MCF 10A (cell line): Measurements from ENCODE around the gene FNIP1. TPM values are rescaled to one million over a fixed set of nuclear protein-coding genes. Genes with fewer than 3 reads are reported as not detected.
"Not testable (repeated sequence)": the region's sequence is repeated elsewhere in the genome, so short reads cannot be mapped to it uniquely, and the experiment has no call there.

Experiments
- BruUV-seq: library from RNA; stranded (reverse); fragments of 400-500 nt; replicated peaks from 2 replicates; lab custom pipeline; 2021; lab: Mats Ljungman, UMichigan
- CTCF ChIA-PET: fragments of 300-600 bp; sonication (Branson Sonifier 250); formaldehyde crosslinking; extraction: SDS; loops from one replicate; lab custom pipeline; 2021; ENCODE audit warnings: antibody characterized with exemption, inconsistent platforms; lab: Yijun Ruan, JAX
- POLR2A ChIA-PET: fragments of 300-600, 350-650 bp; sonication (Branson Sonifier 250); formaldehyde crosslinking; extraction: SDS; loops from one replicate; lab custom pipeline; 2020; ENCODE audit warnings: antibody characterized with exemption, inconsistent platforms; lab: Yijun Ruan, JAX
- DNase-seq: peaks from one replicate; pipeline ENCODE4 v3.0.0-alpha.2; 2018; ENCODE audit not compliant: unreplicated experiment
- H3K27ac Mint-ChIP-seq: one replicate; pipeline ENCODE4 v1.8.0; 2022; ENCODE audit warnings: mild to moderate bottlenecking, low read depth, mixed read lengths; ENCODE audit not compliant: unreplicated experiment
- H3K27me3 Mint-ChIP-seq: one replicate; pipeline ENCODE4 v1.8.0; 2022; ENCODE audit warnings: mixed read lengths; ENCODE audit not compliant: insufficient read depth, unreplicated experiment
- H3K36me3 Mint-ChIP-seq: one replicate; pipeline ENCODE4 v1.8.0; 2022; ENCODE audit warnings: mild to moderate bottlenecking, moderate library complexity, mixed read lengths; ENCODE audit not compliant: insufficient read depth, unreplicated experiment
- H3K4me1 Mint-ChIP-seq: one replicate; pipeline ENCODE4 v1.8.0; 2022; ENCODE audit warnings: mixed read lengths; ENCODE audit not compliant: insufficient read depth, unreplicated experiment
- H3K4me3 Mint-ChIP-seq: one replicate; pipeline ENCODE4 v1.8.0; 2022; ENCODE audit warnings: mild to moderate bottlenecking, moderate library complexity, mixed read lengths; ENCODE audit not compliant: unreplicated experiment
- H3K9me3 Mint-ChIP-seq: one replicate; pipeline ENCODE4 v1.8.0; 2022; ENCODE audit warnings: mixed read lengths; ENCODE audit not compliant: unreplicated experiment
- CTCF ChIP-seq: fragments of 200-600 bp; IDR thresholded peaks from one replicate; pipeline ENCODE4 v1.8.0; 2022; ENCODE audit warnings: antibody characterized with exemption, mild to moderate bottlenecking; ENCODE audit not compliant: unreplicated experiment
- intact Hi-C: fragments of 100-400 bp; cut with micrococcal nuclease; formaldehyde crosslinking; loops from 2 replicates; pipeline ENCODE4 v1.14.1; 2022
- total RNA-seq: library from RNA; stranded (reverse); gene quantifications from 2 replicates; pipeline ENCODE4 v1.2.3, GENCODE V29; 2022

The FNIP1 gene
- total RNA-seq, 1 experiment from 2014 or later = 36.3 TPM

- POLR2A ChIA-PET = interaction anchor here (1.1 to 3.1 kb wide), 2 partner anchors 8 to 739 kb away, joined by 3 to 12 read pairs; no protein-coding TSS in a partner anchor
- Mint-ChIP-seq H3K27ac (no peak overlapping the region), H3K4me3 (no peak overlapping the region)
Measured at GRCh38 chr5:131627207-131627865, 169.5 kb downstream of the FNIP1 start.

GRCh38 chr5:131622633-131623032, 174.2 kb downstream of the FNIP1 start:
- CTCF ChIA-PET = interaction anchor here (0.8 to 1.0 kb wide), 2 partner anchors 33 to 422 kb away, joined by 3 to 4 read pairs; no protein-coding TSS in a partner anchor
- Mint-ChIP-seq H3K4me1 (peaks cover 37% of the 10 kb centered on the region), H3K36me3 (peaks cover 8% of the 10 kb centered on the region), H3K4me3 (peak overlapping the region; percentile 12), H3K27me3 (no peaks in the 10 kb centered on the region), H3K27ac (peak overlapping the region; percentile 6), H3K9me3 (no peaks in the 10 kb centered on the region)
- BruUV-seq = no TSS peak
- POLR2A ChIA-PET = interaction anchor here (1.1 to 1.5 kb wide), 3 partner anchors 10 to 16 kb away, joined by 4 to 5 read pairs (median 4); no protein-coding TSS in a partner anchor
- DNase-seq = no peak
- no peak for TF ChIP-seq CTCF
- intact Hi-C loops = no loop called here

More at GRCh38 chr5:131627207-131627865, 169.5 kb downstream of the FNIP1 start:
- no peak for DNase-seq
- H3K9me3 Mint-ChIP-seq = peaks cover 7% of the 10 kb centered on the region
- CTCF ChIA-PET = interaction anchor here (0.7 kb wide), 1 partner anchor 483 kb away, joined by 3 read pairs; no protein-coding TSS in a partner anchor
- TF ChIP-seq CTCF = no peak
- intact Hi-C loops = no loop called here
- peaks cover 36% of the 10 kb centered on the region for H3K4me1 Mint-ChIP-seq
- H3K36me3 Mint-ChIP-seq = peaks cover 16% of the 10 kb centered on the region
- H3K27me3 Mint-ChIP-seq = no peaks in the 10 kb centered on the region
- BruUV-seq = no TSS peak

- H3K36me3 Mint-ChIP-seq, BruUV-seq, H3K4me3 Mint-ChIP-seq, H3K27ac Mint-ChIP-seq, DNase-seq, intact Hi-C loops, H3K9me3 Mint-ChIP-seq, H3K27me3 Mint-ChIP-seq: not testable (repeated sequence)
- POLR2A ChIA-PET = interaction anchor here (0.7 to 1.2 kb wide), 2 partner anchors 11 to 87 kb away, joined by 3 to 5 read pairs; no protein-coding TSS in a partner anchor
- peaks cover 26% of the 10 kb centered on the region for H3K4me1 Mint-ChIP-seq
- CTCF ChIA-PET = interaction anchor here (0.7 kb wide), 1 partner anchor 21 kb away, joined by 4 read pairs; no protein-coding TSS in a partner anchor
Measured at GRCh38 chr5:131621164-131621563, 175.7 kb downstream of the FNIP1 start.

GRCh38 chr5:131619102-131619501, 177.7 kb downstream of the FNIP1 start:
- ChIA-PET POLR2A (interaction anchor here (1.2 kb wide), 1 partner anchor 10 kb away, joined by 4 read pairs; no protein-coding TSS in a partner anchor), CTCF (interaction anchor here (1.2 kb wide), 1 partner anchor 10 kb away, joined by 4 read pairs; no protein-coding TSS in a partner anchor)
- Mint-ChIP-seq H3K4me1 (peaks cover 20% of the 10 kb centered on the region), H3K9me3 (no peaks in the 10 kb centered on the region), H3K27ac (peak overlapping the region; percentile 39), H3K36me3 (peaks cover 8% of the 10 kb centered on the region), H3K4me3 (no peak overlapping the region), H3K27me3 (no peaks in the 10 kb centered on the region)
- no peak for DNase-seq
- no peak for TF ChIP-seq CTCF
- no TSS peak for BruUV-seq
- intact Hi-C loops = no loop called here
